HCT116 (cell line): ENCODE results near the gene GRIN3A. TPM values are rescaled to one million over a fixed set of nuclear protein-coding genes. Genes with fewer than 3 reads are reported as not detected.

Experiments
- ATAC-seq: fragments of 200-7000 bp; cut with Tn5 transposase; 2 replicates; pipeline ENCODE4 v1.9.1; 2020; ENCODE audit warnings: mild to moderate bottlenecking, moderate library complexity
- BruUV-seq: library from RNA; stranded (reverse); fragments of 400-500 nt; replicated peaks from 2 replicates; lab custom pipeline; 2021; lab: Mats Ljungman, UMichigan
- CTCF ChIA-PET: fragments of 300-600 bp; sonication (Branson Sonifier 250); formaldehyde crosslinking; loops from one replicate; lab custom pipeline; 2021; ENCODE audit warnings: antibody characterized with exemption; lab: Charles Lee
- POLR2A ChIA-PET: fragments of 300-600, 350-600 bp; sonication (Branson Sonifier 250); formaldehyde crosslinking; loops from one replicate; lab custom pipeline; 2021; ENCODE audit warnings: antibody characterized with exemption; lab: Charles Lee
- RAD21 ChIA-PET, 2 experiments: fragments of 300-600 bp; sonication (Branson Sonifier 250); formaldehyde crosslinking; loops; one replicate each; lab custom pipeline; 2023; ENCODE audit warnings: low total read pairs in 2 of 2; ENCODE audit not compliant: uncharacterized antibody in 2 of 2, unreplicated experiment in 2 of 2, low non-redundant PET in 1 of 2; lab: Charles Lee
- DNase-seq: peaks from one replicate; pipeline ENCODE4 v3.0.0-alpha.2; 2010; ENCODE audit warnings: low read depth, low spot score
- H2AFZ ChIP-seq: fragments of 200-600 bp; shearing (Covaris generic), sonication (generic); 2 replicates; pipeline ENCODE4 v1.6.1; 2017; ENCODE audit warnings: low read depth, mixed run types, mixed read lengths, antibody characterized with exemption, low read length; ENCODE audit not compliant: poor library complexity, severe bottlenecking
- H3K27ac ChIP-seq: 2 replicates; pipeline ENCODE4 v1.5.1; 2012; ENCODE audit warnings: low read depth, low read length
- H3K27me3 ChIP-seq: fragments of 200-600 bp; sonication (generic); 2 replicates; pipeline ENCODE4 v1.6.1; 2016; ENCODE audit warnings: mixed run types, low read length, mixed read lengths; ENCODE audit not compliant: insufficient read depth
- H3K36me3 ChIP-seq, 2 experiments: fragments of 200-500 bp in 1 of 2; fragments of 200-600 bp in 1 of 2; sonication (Bioruptor generic) in 1 of 2; sonication (generic) in 1 of 2; 2 replicates each; pipeline versions ENCODE4 v1.5.1 to v1.6.1; 2014 to 2016; ENCODE audit warnings: low read length in 2 of 2, inconsistent platforms in 1 of 2, mixed read lengths in 1 of 2, mixed run types in 1 of 2; ENCODE audit not compliant: insufficient read depth in 2 of 2, control insufficient read depth in 1 of 2
- H3K4me1 ChIP-seq, 2 experiments: fragments of 200-600 bp in 1 of 2; sonication (generic) in 1 of 2; 2 replicates each; pipeline versions ENCODE4 v1.5.1 to v1.6.1; 2012 to 2017; ENCODE audit warnings: low read length in 2 of 2, inconsistent platforms in 1 of 2, mild to moderate bottlenecking in 1 of 2, mixed read lengths in 1 of 2, mixed run types in 1 of 2, moderate library complexity in 1 of 2; ENCODE audit not compliant: insufficient read depth in 2 of 2, control insufficient read depth in 1 of 2
- H3K4me2 ChIP-seq: fragments of 200-600 bp; sonication (generic); 2 replicates; pipeline ENCODE4 v1.6.1; 2017; ENCODE audit warnings: mixed run types, low read length, mixed read lengths
- H3K4me3 ChIP-seq, 2 experiments: fragments of 200-600 bp in 1 of 2; sonication (generic) in 1 of 2; replicated peaks in 1 of 2; 2 replicates each; pipeline ENCODE4 v1.5.1; 2011 to 2016; ENCODE audit warnings: low read length in 2 of 2, control low read depth in 1 of 2, low read depth in 1 of 2, mild to moderate bottlenecking in 1 of 2, mixed read lengths in 1 of 2, mixed run types in 1 of 2
- H3K79me2 ChIP-seq: fragments of 200-600 bp; sonication (generic); 2 replicates; pipeline ENCODE4 v1.6.1; 2017; ENCODE audit warnings: mild to moderate bottlenecking, mixed run types, low read length, moderate library complexity, mixed read lengths; ENCODE audit not compliant: insufficient read depth
- H3K9ac ChIP-seq: fragments of 200-600 bp; sonication (generic); 2 replicates; pipeline ENCODE4 v1.6.1; 2016; ENCODE audit warnings: low read length, mixed read lengths
- H3K9me2 ChIP-seq: fragments of 200-600 bp; sonication (generic), shearing (Covaris generic); 2 replicates; pipeline ENCODE4 v1.6.1; 2017; ENCODE audit warnings: mixed run types, mild to moderate bottlenecking, moderate library complexity; ENCODE audit not compliant: insufficient read depth
- H3K9me3 ChIP-seq, 2 experiments: fragments of 200-500 bp in 1 of 2; fragments of 200-600 bp in 1 of 2; sonication (Bioruptor generic) in 1 of 2; sonication (generic) in 1 of 2; 2 replicates each; pipeline ENCODE4 v1.6.1; 2014 to 2017; ENCODE audit warnings: low read length in 2 of 2, mixed read lengths in 2 of 2, inconsistent platforms in 1 of 2, low read depth in 1 of 2, mild to moderate bottlenecking in 1 of 2, mixed run types in 1 of 2, moderate library complexity in 1 of 2; ENCODE audit not compliant: control insufficient read depth in 1 of 2, insufficient read depth in 1 of 2
- H4K20me1 ChIP-seq: fragments of 200-600 bp; sonication (generic), shearing (Covaris generic); 2 replicates; pipeline ENCODE4 v1.6.1; 2017; ENCODE audit warnings: mixed run types, mild to moderate bottlenecking, moderate library complexity; ENCODE audit not compliant: insufficient read depth
- CTCF ChIP-seq, 3 experiments: fragments of 200-600 bp in 1 of 3; sonication (generic) in 1 of 3; IDR thresholded peaks in 2 of 3; conservative IDR thresholded peaks in 1 of 3; 2 replicates each; pipeline ENCODE4 v1.5.1; 2012 to 2017; ENCODE audit warnings: low read depth in 2 of 3, low read length in 2 of 3, antibody characterized with exemption in 1 of 3, borderline replicate concordance in 1 of 3, control low read depth in 1 of 3, mild to moderate bottlenecking in 1 of 3, mixed read lengths in 1 of 3, mixed run types in 1 of 3, moderate library complexity in 1 of 3; ENCODE audit not compliant: insufficient read depth in 1 of 3
- intact Hi-C: fragments of 100-400 bp; cut with micrococcal nuclease; formaldehyde crosslinking; loops from 2 replicates; pipeline ENCODE4 v1.10.0; 2022
- total RNA-seq: library from RNA; stranded (reverse); gene quantifications from one replicate; pipeline ENCODE4 v1.2.1, GENCODE V29; 2021; ENCODE audit not compliant: unreplicated experiment
- TF ChIP-seq, protein P1 (sequence below): IDR thresholded peaks from 2 replicates; pipeline ENCODE4 v1.6.1; 2012

The GRIN3A gene
- total RNA-seq, 1 experiment from 2014 or later = not detected

GRCh38 chr9:101764472-101764871, 26.0 kb upstream of the GRIN3A start:
- H3K27ac ChIP-seq = no peak overlapping the region
- CTCF ChIA-PET = no interaction called here

More at GRCh38 chr9:101764472-101764871, 26.0 kb upstream of the GRIN3A start:
- H3K9me3 ChIP-seq = no peaks in the 10 kb centered on the region
- H4K20me1 ChIP-seq = no peaks in the 10 kb centered on the region
- H3K4me1 ChIP-seq = no peaks in the 10 kb centered on the region
- BruUV-seq = no TSS peak
- no peaks in the 10 kb centered on the region for H3K36me3 ChIP-seq
- POLR2A ChIA-PET = no interaction called here
- no peak overlapping the region for H2AFZ ChIP-seq
- H3K79me2 ChIP-seq = no peaks in the 10 kb centered on the region
- DNase-seq (no peak), ATAC-seq (no peak)
- no peak for TF ChIP-seq CTCF (IDR thresholded peaks at IDR 0.05 in 2 of 3, conservative IDR thresholded peaks at IDR 0.05 in 1 of 3; ENCODE audit: borderline replicate concordance in 1 of 3, insufficient read depth in 1 of 3, low read depth in 2 of 3, low read length in 2 of 3)
- TF ChIP-seq, protein P1, sequence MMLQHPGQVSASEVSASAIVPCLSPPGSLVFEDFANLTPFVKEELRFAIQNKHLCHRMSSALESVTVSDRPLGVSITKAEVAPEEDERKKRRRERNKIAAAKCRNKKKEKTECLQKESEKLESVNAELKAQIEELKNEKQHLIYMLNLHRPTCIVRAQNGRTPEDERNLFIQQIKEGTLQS = no peak
- H3K4me2 ChIP-seq = no peak overlapping the region
- H3K9ac ChIP-seq = no peak overlapping the region
- intact Hi-C loops = no loop called here
- H3K9me2 ChIP-seq = no peaks in the 10 kb centered on the region
- no peaks in the 10 kb centered on the region for H3K27me3 ChIP-seq
- RAD21 ChIA-PET = no interaction called here
- H3K4me3 ChIP-seq = no peak overlapping the region
